SK-N-MC (cell line): ENCODE measurements around the gene ALPP.
"Not testable (repeated sequence)": the region's sequence is repeated elsewhere in the genome, so short reads cannot be mapped to it uniquely, and the experiment has no call there.

Experiments used
- DNase-seq: peaks from one replicate; pipeline ENCODE4 v3.0.0-alpha.2; 2011; ENCODE audit warnings: low read depth, low spot score
- H3K27ac ChIP-seq: fragments of 200-600 bp; sonication (generic); 2 replicates; pipeline ENCODE4 v1.5.1; 2016; ENCODE audit warnings: mixed run types
- H3K36me3 ChIP-seq: fragments of 200-600 bp; sonication (generic); 2 replicates; pipeline ENCODE4 v1.6.1; 2017; ENCODE audit warnings: antibody characterized with exemption, low read length, mixed read lengths; ENCODE audit not compliant: insufficient read depth
- H3K4me3 ChIP-seq: fragments of 200-600 bp; sonication (generic); 2 replicates; pipeline ENCODE4 v1.5.1; 2016
- H3K9ac ChIP-seq: fragments of 200-600 bp; sonication (generic); 2 replicates; pipeline ENCODE4 v1.8.0; 2017; ENCODE audit warnings: mixed run types, mixed read lengths; ENCODE audit not compliant: insufficient read length
- H3K9me3 ChIP-seq: fragments of 200-600 bp; sonication (generic); 2 replicates; pipeline ENCODE4 v1.6.1; 2017; ENCODE audit warnings: low read depth, mild to moderate bottlenecking, antibody characterized with exemption, low read length, moderate library complexity, mixed read lengths
- EZH2 ChIP-seq: fragments of 200-600 bp; sonication (generic); IDR thresholded peaks from one replicate; pipeline ENCODE4 v1.6.1; 2017; ENCODE audit warnings: antibody characterized with exemption
- FOXP2 ChIP-seq: optimal IDR thresholded peaks from 2 replicates; pipeline ENCODE3; 2011; ENCODE audit warnings: mild to moderate bottlenecking, moderate library complexity; ENCODE audit not compliant: insufficient read depth; ENCODE audit errors: extremely low read length, control extremely low read depth
- POLR2AphosphoS5 ChIP-seq: IDR thresholded peaks from 2 replicates; pipeline ENCODE4 v1.6.1; 2012; ENCODE audit warnings: mild to moderate bottlenecking, low read depth, low read length, borderline replicate concordance

Gene ALPP

GRCh38 chr2:232382331-232383225, 4.0 kb downstream of the ALPP start:
- H3K36me3 ChIP-seq, result no peaks in the 10 kb centered on the region
- TF ChIP-seq EZH2 (no peak), POLR2AphosphoS5 (no peak), FOXP2 (no peak)
- no peak overlapping the region for H3K4me3 ChIP-seq
- no peaks in the 10 kb centered on the region for H3K9me3 ChIP-seq
- H3K9ac ChIP-seq, result no peak overlapping the region
- no peak for DNase-seq
- no peak overlapping the region for H3K27ac ChIP-seq

- DNase-seq, result no peak
- no peak overlapping the region for H3K4me3 ChIP-seq
- H3K27ac ChIP-seq, result no peak overlapping the region
- H3K36me3 ChIP-seq, result no peaks in the 10 kb centered on the region
- H3K9ac ChIP-seq, result no peak overlapping the region
- H3K9me3 ChIP-seq, result no peaks in the 10 kb centered on the region
- no peak for TF ChIP-seq POLR2AphosphoS5
- TF ChIP-seq EZH2, result no peak
- no peak for TF ChIP-seq FOXP2
Measured at GRCh38 chr2:232384466-232384865, 5.9 kb downstream of the ALPP start.

GRCh38 chr2:232385058-232385457, 6.5 kb downstream of the ALPP start:
- not testable (repeated sequence) for DNase-seq, H3K27ac ChIP-seq, H3K9me3 ChIP-seq, H3K9ac ChIP-seq, H3K36me3 ChIP-seq, H3K4me3 ChIP-seq

- TF ChIP-seq POLR2AphosphoS5 (no peak), FOXP2 (no peak), EZH2 (peak; percentile 66)
- Histone ChIP-seq H3K4me3 (no peak overlapping the region), H3K36me3 (no peaks in the 10 kb centered on the region), H3K27ac (no peak overlapping the region), H3K9ac (no peak overlapping the region), H3K9me3 (no peaks in the 10 kb centered on the region)
- no peak for DNase-seq
Measured at GRCh38 chr2:232385660-232386489, 7.3 kb downstream of the ALPP start.

GRCh38 chr2:232386490-232386739, 7.9 kb downstream of the ALPP start:
- peak; percentile 24 for TF ChIP-seq EZH2
- no peak for TF ChIP-seq FOXP2
- Histone ChIP-seq H3K9ac (no peak overlapping the region), H3K27ac (no peak overlapping the region), H3K9me3 (no peaks in the 10 kb centered on the region), H3K36me3 (no peaks in the 10 kb centered on the region), H3K4me3 (no peak overlapping the region)
- no peak for DNase-seq

- Histone ChIP-seq H3K9ac (no peak overlapping the region), H3K36me3 (no peaks in the 10 kb centered on the region), H3K9me3 (no peaks in the 10 kb centered on the region), H3K4me3 (no peak overlapping the region), H3K27ac (no peak overlapping the region)
- no peak for DNase-seq
- TF ChIP-seq FOXP2 (no peak), EZH2 (no peak), POLR2AphosphoS5 (no peak)
Measured at GRCh38 chr2:232386740-232387450, 8.3 kb downstream of the ALPP start.

- no peak for DNase-seq
- TF ChIP-seq POLR2AphosphoS5 (no peak), EZH2 (no peak), FOXP2 (no peak)
- H3K4me3 ChIP-seq, result peak overlapping the region; percentile 70
- H3K27ac ChIP-seq, result no peak overlapping the region
- no peaks in the 10 kb centered on the region for H3K9me3 ChIP-seq
- H3K9ac ChIP-seq, result no peak overlapping the region
- no peaks in the 10 kb centered on the region for H3K36me3 ChIP-seq
Measured at GRCh38 chr2:232387451-232388171, 9.1 kb downstream of the ALPP start.

- TF ChIP-seq POLR2AphosphoS5 (no peak), EZH2 (no peak), FOXP2 (no peak)
- no peaks in the 10 kb centered on the region for H3K36me3 ChIP-seq
- no peak overlapping the region for H3K27ac ChIP-seq
- H3K9me3 ChIP-seq, result no peaks in the 10 kb centered on the region
- H3K4me3 ChIP-seq, result peak overlapping the region; percentile 70
- DNase-seq, result no peak
- H3K9ac ChIP-seq, result no peak overlapping the region
Measured at GRCh38 chr2:232388324-232388891, 9.9 kb downstream of the ALPP start.
